NCI-H226 (cell line): Measurements from ENCODE around the gene ZFP92.

Source experiments
- DNase-seq: peaks from one replicate; pipeline ENCODE4 v3.0.0-alpha.2; 2015

The ZFP92 gene

DNA sequence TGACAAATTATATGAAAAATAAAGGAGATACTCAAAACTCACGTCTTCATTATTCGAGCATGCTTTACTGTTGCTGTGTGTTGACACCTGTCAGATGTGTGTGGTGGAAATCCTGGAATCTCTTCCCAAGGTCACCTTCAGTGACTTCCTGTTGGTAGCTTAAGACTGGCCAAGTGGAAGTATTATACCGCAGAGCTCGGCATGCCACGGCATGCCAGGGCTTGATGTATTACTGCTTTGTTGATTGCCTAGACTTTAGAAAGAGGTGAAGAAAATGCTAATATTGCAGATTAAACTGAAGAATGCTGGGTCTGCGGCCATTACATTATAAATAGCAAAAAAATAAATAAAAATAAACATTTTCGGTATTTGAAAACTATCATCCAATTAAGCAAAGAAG, 30.0 kb downstream of the ZFP92 start:
- DNase-seq: no peak

GRCh38 chrX:153441981-153442380, 30.7 kb downstream of the ZFP92 start:
- no peak for DNase-seq

- DNase-seq: no peak
These were observed 31.2 kb downstream of the ZFP92 start for GRCh38 chrX:153442463-153442862.

DNA sequence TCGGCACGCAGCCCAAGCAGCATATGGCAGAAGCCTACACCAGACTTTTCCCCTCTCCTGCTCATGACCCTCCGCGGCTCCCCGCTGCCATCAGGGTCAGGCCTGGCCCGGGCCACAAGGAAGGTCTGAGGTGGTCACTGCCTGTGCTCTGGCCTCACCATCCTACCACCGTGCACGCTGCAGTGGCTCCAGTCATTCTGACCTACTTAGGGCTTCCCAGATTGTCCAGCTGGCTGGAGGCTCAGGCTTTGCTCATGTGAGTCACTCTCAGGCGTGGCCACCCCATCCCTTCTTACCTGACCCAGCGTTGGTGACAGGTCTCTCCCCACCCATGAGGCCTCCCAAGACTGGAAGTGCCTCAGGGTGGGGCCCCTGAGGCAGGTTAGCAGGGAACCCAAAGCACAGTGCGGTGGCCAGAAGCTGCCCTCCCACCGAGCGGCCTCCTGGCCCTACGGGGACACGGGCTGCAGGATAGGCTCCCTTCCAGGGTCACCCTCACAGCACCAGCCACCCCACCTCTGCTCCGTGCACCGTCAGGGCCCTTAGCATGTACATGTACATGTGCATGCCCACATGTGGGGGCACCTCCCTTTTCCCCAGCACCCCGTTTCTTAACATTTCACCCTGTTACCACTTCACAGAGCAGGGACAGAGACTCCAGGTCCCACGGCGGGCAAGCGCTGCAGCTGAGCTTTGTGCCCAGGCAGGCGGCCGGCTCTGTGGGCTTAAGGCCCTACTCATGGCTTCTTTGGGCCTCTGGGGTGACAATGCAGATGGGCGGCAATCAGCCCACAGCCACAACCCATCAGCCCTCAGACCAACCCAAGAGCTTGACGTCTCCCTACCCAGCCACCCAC, 32.4 kb downstream of the ZFP92 start:
- no peak for DNase-seq

DNA sequence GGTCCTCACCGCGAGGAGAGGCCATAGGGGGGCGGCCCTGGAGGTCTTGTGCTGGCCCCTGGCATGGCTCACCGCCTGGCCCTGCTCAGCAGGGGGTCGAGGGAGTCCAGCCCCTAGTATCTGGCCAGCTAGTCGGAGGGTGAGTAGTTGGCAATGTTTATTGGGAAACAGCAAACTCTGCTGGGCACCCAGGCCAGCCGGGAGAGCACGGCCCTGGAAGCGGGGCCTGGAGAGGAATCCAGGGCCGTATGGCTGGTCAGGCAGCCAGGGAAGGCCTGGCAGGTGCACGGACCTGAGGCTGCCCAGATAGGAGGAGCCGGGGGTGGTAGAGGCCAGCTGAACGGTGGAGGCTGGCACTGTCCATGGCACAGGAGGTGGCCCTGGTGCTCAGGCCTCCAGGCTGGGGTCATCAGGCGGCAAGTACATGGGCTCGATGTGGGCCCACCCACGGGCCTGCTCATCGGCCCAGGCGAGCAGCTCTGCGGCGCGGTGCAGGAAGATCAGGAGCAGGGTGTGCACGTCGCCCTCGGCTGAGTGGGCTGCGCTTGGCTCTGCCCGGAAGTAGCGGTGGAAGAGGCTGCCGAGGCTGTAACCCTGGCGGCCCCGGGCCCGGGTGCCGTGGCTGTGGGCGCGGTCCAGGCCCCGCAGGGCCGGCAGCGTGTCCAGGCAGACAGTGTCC, 33.2 kb downstream of the ZFP92 start:
- DNase-seq: no peak

DNA sequence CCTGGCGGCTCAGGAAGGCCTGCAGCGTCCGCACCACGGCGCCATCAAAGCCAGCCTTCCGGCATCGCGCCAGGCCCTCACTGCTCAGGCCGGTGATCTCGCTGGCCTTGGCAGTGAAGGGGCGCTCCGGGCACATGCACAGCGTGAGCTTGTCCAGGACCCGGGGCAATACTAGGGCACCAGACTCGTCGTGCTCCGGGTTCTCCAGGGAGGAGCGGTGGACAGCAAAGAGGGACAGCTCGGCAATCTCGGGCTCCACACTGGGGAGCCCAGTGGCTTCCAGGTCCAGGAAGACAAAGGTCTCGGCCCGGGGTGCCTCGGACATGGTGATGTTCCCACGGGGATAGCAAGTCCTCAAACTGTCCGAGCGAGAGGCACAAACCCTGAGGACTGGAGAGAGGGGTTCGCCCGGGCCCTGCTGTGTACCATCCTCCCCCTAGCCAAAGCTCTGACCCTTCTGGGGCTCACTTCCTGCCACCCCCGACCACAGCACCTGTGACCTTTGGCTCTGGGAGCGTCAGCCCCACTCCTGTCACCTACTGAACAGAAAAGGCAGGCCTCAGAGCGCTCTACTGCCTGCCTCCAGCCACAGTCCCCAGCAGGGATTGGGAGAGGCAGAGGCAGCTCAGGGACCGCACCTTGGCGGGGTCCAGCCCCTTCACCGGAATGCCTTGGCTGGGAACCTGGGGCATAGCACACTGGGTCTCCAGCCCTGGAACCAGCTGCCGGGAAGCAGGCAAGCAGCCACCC, 34.0 kb downstream of the ZFP92 start:
- no peak for DNase-seq

DNA sequence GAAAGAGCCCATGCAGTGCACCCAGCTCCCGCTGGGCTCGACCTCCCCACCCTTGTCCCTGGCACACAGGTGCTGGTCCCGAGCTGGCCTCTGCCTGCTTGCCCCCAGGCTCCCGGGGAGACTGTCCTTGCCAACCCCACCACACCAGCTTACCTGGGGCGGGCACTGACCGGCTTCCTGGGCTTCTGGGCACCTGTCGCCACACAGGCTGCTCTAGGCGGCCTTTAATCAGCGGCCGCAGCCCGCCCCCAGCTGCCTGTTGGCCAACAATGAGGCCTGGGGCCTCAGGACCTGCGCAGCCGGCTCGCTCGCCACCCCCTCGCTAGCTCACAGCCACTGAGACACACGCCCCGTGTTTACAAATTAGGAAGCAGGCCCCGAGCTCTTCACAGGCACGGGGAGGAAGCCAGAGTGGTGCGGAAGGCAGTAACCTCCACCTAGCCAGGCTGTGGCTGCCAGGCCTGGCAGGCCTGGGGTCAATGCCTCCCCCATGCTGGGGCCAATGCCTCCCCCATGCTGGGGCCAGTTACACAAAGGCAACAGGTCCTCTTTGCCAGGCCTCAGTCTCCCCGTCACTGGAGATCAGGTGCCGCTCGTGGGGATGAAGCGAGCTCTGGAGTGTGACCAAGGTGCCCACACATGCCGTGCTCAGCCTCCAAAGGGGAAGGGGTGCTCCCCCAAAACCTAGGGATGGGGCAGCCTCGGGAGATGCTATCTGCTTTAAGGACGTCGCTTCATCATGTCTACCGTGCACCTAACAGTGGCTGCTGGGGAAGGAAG, 34.8 kb downstream of the ZFP92 start, which contains the start of gene TREX2:
TREX2 (minus strand) TSS at position 201 of the 780 bp plus-strand sequence. CDS start 626 bp downstream, outside the sequence.
- DNase-seq: no peak

GRCh38 chrX:153446636-153446936, 35.3 kb downstream of the ZFP92 start:
- no peak for DNase-seq

GRCh38 chrX:153446950-153447580, 35.8 kb downstream of the ZFP92 start:
- DNase-seq: no peak

DNA sequence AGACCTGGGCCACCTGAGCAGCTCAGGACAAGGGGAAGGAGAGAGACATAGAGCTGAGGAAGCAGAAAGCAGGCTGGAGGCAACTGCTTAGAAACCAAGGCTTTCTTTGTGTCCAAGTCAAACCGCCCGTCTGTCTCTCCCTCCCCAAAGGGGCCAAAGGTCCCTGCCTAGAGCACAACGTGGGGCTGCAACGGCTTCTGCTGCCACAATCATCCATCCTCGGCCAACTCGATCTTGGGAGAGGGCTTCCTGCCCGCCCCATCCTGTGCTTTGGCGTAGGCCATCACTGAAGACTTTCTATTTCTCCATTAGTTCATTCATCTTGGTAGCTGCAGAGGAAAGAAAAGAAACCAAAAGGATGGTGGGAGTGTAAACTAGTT, 36.3 kb downstream of the ZFP92 start:
- DNase-seq: no peak

DNA sequence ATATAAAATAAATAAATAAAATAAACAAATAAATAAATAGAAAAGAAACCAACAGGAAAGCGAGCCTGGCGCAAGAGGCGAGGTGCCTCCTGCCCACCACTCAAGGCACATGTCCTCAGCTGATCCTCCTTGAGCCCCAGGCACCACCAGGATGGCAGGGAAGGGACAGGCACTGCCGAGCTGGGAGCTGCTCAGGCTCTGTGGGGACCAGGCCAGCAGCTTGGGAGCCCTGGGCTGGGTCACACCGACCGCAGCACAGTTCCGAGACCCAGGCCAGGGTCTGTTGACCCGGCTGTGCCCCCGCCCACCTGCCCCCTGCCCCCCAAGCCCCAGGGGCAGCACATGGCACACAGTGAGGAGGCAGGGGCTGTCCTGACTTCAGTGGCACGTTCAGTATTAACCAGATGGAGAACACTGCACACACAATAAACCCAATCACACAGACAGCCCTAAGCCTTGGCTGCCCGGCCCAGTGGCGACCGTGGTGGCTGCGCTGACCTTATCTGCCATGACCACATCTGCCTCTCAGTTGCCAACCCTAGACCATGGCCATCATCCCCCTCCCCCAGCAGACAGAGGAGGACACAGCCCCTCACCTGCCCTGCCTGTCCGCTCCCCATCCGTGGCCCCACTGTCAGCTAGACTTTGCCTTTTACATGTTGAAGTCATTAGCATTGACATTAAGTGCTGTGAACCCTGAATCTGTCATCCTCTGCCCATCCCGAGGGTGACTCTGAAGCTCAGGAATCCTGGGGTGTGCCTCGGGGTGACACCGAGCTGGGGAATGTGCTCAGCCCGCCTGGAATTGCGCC, 37.5 kb downstream of the ZFP92 start:
- no peak for DNase-seq

- DNase-seq: no peak
These were observed 38.3 kb downstream of the ZFP92 start for GRCh38 chrX:153449368-153450113.

- DNase-seq: no peak
These were observed 39.1 kb downstream of the ZFP92 start for GRCh38 chrX:153450114-153450948.

DNA sequence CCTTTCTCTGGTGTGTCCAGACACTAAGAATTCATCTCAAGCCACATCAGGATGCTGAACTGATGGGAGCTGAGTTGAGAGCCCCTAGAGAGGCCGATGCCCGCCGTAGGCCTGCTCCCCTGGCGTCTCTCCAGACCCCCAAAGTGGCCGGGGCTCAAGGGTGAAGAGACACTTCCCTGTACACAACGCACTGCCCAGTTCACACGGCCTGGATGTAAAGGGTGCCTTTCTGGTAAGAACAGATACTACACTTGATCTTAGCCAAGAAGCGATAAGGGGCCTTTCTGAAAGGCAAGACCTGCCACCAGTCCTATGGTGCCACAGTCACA, 39.6 kb downstream of the ZFP92 start:
- no peak for DNase-seq

GRCh38 chrX:153454901-153455550, 43.8 kb downstream of the ZFP92 start:
- no peak for DNase-seq

GRCh38 chrX:153455571-153455970, 44.3 kb downstream of the ZFP92 start:
- DNase-seq: no peak

DNA sequence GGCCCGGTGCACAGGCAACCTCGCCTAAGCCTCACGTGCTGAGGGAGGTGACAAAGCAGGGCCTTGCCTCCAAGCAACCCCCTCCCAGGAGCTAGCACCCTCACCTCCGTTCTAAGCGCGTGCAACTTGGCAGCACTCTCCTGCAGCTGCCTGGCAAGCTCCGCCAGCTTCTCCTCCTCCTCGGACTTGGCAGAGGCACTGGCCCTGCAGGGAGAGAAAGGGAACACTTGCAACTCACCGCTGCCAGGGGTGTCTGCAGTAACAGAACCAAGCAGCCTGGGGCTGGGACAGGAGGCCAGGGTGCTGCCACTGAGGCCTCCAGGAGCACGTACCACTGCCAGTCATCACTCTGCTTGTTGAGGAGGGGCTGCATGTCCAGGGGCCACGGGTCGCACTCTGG, 44.9 kb downstream of the ZFP92 start:
- no peak for DNase-seq

- no peak for DNase-seq
These were observed 45.4 kb downstream of the ZFP92 start for GRCh38 chrX:153456704-153457103.

DNA sequence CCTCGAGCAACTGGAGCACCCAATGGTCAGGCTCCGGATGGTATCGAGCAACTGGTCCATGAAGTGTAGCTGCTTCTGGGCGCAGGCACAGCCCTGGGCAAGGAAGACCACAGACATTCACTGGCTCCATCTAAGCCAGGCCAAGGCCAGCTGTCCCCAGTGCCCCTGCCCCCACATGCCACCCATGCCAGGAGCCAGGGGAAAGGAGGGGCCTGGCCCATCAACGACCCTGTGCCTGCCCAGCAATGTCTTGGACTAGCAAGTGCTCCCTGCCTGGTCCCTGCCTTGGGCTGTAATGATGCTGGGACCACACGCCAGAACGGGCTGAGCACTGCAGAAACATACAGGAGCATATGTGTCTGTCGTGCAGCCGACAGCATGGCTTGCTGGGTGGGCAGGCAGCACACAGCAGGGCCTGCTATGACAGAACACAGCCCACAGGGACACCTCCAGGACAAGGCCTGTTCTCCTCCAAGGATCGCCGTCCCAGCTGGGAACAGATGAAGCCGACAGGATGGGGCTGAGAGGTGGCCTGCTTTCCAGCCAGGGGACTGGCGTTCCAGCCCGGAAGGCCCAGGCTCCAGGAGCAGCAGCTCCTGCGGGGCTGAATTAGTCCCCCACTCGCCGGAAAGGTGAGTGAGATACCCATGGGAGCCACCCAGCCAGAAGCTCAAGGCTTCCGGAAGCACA, 46.0 kb downstream of the ZFP92 start:
- no peak for DNase-seq
